ENCODE data around the gene MED15.
"Not testable (repeated sequence)": the region's sequence is repeated elsewhere in the genome, so short reads cannot be mapped to it uniquely, and the experiment has no call there.

MED15 gene

DNA sequence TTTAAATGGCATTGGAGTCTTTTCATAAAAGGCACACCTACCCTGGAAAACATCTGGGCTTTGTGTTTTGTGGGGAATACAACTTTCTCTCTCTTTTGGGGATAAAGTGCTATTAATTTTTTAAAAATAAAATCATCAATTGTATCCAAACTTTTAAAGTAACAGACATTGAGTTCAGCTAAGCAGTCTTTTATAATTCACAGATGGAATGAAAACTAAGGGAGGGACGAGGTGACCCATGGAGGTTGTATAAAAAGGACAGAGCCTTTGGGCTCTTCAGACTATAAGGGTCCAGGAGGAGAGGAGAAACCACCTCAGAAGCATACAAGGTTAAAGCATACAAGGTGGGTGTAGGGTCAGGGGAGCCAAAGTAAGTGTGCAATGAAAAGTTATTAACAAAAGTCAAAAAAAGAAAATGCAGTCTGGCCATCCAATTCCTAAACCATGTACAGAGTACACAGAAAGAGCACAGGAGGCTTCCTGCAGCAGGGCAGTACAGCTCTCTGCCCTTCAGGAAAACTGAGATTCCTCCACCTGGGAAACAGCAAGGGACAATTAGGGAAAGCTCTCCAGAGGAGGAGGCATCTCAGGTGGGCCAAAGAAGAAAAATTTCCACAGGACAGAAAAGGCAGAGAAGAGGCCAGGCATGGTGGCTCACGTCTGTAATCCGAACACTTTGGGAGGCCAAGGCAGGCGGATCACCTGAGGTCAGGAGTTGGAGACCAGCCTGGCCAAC lies 22.3 kb upstream of the MED15 start:
- no peak for DNase-seq

DNA sequence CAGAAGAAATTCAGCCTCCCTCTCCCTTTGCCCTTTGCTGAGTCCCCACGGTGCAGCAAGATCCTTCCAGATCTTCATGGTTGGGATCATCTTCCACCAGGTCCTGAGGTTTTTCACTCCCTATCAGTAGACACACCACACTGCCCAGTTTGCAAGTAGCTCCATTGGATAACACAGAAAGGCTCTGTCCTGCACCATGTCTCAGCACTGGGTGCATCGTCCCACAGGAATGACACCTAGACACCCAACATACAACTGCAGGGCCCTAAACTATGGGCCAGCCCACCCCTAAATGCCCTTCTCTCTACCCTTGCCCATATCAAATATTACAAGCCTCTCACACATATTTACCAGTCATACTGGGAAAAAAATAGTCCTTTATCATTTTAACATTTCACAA lies 21.2 kb upstream of the MED15 start:
- DNase-seq = no peak

DNA sequence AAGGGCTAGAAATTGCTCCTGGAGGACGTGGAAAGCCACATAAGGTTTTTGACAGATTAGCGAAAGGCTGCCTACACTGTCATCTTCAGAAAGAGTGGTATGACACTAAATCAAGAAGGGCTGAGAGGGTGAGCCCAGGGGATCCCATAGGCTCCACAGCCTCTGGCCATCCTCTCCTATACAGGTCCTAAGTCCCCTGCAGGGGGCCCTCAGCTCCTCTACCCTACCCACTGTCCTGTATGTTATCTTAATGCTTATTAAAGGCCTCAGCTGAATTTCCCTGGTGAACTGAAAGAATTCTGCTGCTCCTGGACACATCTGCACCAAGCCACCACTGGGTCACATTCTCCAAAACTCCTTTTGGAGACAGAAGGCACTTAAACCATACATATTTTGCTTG lies 19.7 kb upstream of the MED15 start:
- DNase-seq = no peak

DNA sequence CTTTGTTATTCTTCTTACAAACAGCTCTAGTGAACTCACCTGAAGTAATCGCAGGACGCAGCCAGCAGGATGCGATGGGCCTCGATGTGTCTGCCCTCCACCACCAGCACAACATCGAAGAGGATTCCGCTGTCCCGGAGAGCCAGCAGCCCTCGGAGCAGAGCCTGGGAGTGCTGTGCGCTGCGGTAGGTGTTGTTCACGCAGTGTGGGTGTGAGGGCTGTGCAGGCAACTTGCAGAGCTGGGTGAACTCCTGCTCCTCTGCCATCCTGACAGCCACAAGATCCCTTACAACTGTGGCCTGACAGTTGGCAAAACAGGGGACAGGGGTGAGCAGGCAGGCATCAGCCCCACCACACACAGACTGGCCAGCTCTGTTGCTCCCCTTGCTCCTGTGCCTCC lies 18.5 kb upstream of the MED15 start:
- DNase-seq = no peak

DNA sequence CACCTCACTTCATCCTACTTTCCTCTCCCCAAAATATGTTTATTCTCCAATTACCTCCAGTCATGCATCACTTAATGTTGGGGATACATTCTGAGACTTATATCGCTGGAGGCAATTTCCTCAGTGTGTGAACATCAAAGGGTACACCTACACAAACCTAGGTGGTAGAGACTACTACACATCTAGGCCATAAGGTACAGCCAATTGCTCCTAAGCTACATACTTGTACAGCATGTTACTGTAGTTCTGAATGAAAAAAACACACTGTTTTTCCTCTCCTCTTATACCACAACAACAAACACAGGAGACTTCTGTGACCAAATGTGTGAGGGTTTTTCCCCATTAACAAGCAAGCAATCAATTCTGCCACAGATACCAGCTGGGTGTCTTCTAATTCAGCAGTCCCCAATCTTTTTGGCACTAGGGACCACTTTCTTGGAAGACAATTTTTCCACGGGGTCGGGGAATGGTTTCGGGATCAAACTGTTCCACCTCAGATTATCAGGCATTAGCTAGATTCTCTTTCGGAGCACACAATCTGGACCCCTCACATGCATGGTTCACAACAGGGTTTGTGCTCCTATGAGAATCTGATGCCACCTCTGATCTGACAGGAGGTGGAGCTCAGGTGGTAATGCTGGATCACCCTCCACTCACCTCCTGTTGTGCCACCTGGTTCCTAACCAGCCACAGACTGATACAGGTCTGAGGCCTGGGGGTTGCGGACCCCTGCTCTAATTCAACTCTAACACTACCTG lies 17.0 kb upstream of the MED15 start:
- DNase-seq = no peak

DNA sequence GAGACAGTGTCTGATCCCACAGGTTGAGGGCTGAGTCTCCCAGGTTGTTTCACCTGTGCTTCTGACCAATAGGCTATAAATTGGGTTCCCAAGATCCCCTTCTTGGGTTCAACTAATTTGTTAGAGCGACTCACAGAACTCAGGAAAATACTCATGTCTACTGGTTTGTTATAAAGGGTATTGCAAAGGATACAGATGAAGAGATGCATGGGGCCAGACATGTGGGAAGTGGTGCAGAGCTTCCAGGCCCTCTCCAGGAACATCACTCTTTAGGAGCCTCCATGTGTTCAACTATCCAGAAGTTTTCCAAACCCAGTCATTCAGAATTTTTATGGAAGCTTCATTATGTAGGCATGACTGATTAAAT lies 16.5 kb upstream of the MED15 start:
- DNase-seq = no peak

DNA sequence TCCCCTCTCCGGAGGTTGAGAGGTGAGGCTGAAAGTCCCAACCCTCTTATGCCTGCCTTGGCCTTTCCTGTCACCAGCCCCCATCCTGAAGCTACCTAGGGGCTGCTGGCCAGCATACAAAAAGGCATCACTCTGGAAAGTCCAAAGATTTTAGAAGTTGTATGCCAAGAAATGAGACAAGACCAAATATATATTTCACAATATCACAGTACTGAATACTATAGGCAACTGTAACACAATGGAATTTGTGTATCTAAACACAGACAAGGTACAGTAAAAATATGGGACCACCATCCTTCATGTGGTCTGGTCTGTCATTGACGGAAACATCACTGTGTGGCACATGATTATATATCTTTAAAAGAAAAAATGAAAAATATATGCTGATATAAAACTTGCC lies 16.1 kb upstream of the MED15 start:
- no peak for DNase-seq

DNA sequence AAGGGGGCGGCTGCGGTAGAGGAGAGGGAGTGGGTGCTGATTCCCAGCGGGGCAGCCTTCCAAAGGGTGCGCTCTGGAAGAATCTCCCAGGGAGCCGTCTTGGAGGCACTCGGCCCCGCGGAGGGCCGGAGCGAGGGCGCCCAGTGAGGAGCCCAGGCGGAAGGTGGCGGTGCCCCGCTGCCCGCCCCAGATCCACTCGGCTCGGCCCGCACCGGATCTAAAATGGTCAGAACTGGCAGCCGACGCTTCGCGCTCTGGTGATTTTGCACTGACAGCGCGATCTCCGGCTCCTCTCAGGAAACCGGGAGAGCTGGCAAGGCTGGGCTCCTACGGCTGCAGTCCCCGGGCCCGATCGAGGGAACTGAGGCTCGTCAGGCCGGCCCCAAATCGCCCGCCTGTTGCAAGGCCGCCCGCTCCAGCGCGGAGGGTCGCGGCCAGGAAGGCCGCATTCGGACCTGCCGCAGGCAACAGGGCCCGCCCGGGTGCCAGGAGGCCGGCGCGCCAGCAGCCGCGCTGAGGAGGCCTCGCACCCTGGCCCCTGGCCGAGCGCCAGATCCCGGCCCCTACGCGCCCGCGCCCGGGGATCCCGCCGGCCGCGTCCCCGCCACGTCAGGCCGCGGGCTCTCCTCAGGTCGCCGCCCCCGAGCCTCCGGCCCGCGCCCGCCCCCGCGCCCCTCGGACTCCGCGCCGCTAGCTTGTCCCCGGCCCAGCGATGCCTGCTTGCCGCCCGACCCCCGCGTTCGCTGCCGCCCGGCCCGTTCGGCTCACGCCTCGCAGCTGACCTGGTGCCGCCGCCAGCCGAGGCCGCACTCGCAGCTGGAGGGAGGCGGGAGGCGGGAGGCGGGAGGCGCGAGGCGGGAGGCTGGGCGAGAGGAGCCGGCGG lies 12.2 kb upstream of the MED15 start, which contains the start of gene KLHL22:
Gene KLHL22, minus strand, starts transcription at position 818 of the 883 bp plus-strand sequence. CDS start 6,584 bp downstream, outside the sequence.
- DNase-seq = peak; percentile 36

DNA sequence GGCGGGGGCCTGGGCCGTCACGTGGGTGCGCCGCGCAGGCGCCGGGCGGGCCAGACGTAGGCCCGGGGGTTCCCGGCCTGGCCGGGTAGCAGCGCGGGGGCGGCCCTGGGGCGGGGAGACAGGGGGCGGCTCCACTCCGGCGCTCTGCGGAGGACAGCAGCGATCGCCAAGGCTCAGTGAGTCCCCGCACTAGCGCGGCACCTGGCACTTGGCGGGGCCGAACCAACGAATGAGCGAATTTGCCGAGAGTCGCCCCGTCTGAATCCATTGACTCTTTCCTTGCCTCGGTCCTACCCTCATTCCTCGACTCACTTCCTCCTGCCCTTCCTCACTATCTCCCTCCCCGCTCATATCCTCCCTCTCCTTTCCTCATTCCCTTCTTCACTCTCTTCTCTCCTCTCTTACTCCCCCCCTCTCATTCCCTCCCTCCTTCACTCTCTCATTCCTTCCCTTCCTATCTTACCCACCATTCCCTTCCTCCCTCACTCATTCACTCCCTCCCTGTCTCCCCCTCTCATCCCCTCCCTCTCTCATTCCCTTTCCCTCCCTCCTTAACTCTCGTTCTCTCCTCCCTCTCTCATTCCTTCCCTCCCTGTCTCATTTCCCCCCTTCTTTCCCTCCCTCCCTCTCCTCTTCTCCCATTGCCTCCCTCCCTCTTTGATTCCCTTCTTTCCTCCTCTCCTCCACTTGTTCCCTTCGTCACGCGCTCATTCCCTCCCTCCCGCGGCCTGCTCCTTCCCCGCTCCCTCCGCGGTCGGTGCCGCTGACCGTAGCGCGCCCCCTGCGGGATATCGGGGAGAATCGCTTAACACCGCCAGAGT lies 11.3 kb upstream of the MED15 start:
- DNase-seq = peak; percentile 86

DNA sequence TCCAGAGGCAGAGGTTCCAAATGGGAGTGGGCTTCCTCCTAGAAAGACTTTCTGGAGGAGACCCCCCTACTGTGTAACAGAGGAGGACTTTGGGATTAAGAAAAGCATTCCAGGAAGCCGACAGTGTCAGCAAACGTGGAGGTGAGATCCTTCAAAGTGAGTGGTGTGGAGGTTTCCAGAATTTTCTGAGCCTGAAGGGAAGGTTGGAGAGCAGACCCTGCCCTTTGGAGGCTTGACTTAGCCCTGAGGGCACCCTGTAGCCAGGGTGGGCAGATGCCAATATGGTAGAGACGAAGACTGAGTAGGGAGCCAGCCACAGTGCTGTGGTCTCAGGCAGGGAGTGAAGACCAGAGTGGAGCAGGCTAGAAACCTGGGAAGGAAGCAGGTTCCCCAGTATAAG lies 10.0 kb upstream of the MED15 start:
- no peak for DNase-seq

DNA sequence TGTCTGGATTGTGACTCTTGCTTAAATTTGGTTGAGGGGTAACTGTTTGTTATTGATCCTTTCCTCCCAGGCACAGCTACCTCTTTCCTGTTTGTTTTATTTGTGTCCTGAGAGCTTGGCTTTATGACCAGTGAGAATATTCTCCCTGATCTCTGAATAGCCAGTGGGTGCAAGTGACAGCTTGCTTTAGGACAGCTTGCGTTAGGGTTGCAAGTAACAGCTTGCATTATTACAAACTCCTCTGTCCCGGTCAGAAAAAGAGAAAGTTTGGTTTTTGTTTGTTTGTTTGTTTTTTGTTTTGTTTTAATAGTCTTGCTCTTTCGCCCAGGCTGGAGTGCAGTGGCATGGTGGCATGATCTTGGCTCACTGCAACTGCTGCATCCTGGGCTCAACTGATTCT lies 8.5 kb upstream of the MED15 start:
- no peak for DNase-seq

DNA sequence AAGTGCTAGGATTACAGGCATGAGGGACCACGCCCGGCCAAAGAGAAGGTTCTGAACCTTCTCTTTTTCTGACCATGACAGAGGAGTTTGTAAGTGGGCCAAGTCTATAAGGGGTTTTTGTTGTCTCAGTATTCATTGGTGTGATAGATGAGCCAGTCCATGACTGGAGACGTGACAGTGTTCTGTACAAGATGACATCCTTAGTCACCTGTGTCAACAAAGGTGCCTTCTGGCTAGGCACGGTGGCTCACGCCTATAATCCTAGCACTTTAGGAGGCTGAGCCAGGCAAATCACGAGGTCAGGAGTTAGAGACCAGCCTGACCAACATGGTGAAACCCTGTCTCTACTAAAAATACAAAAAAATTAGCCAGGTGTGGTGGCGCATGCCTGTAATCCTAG lies 7.6 kb upstream of the MED15 start:
- no peak for DNase-seq

DNA sequence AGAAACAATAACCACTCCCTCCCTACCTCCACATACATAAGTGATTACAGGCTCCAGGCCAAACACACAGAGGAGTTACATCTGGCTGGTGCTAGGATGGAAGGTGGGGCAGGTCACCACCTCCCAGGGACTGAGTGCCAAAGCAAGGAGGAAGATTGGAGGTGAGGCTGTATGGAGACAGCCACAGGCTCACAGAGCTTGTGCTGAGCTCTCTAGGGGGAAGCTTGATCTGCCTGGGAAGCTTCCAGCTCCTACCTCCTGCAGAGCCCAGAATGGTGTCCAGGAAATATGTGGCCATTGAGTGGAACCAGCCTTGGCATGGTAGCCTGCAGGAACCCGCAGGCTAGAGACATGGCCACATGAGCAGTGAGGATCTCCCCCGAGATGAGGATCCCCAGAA lies 3.6 kb upstream of the MED15 start:
- DNase-seq = peak; percentile 61

DNA sequence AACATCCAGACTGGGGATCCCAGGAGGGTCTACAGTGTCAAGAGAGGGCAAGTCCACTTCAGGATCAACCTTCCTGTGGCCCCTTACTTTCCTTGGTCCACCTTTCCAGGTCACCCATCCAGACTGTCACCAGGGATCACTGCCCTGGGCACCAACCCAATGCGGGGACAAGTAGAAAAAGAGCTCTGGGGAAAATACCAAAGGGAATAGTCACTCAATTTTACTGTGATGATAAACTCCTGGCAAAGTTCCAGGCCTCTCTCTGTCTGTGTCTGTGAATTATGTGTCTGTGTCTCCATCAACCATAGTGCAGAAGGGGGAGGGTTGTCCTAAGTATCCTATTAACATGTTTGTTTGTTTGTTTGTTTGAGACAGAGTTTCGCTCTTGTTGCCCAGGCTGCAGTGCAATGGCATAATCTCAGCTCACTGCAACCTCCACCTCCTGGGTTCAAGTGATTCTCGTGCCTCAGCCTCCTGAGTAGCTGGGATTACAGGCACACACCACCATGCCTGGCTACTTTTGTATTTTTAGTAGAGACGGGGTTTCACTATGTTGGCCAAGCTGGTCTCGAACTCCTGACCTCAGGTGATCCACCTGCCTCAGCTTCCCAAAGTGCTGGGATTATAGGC lies 3.0 kb upstream of the MED15 start:
- peak; percentile 85 for DNase-seq

DNA sequence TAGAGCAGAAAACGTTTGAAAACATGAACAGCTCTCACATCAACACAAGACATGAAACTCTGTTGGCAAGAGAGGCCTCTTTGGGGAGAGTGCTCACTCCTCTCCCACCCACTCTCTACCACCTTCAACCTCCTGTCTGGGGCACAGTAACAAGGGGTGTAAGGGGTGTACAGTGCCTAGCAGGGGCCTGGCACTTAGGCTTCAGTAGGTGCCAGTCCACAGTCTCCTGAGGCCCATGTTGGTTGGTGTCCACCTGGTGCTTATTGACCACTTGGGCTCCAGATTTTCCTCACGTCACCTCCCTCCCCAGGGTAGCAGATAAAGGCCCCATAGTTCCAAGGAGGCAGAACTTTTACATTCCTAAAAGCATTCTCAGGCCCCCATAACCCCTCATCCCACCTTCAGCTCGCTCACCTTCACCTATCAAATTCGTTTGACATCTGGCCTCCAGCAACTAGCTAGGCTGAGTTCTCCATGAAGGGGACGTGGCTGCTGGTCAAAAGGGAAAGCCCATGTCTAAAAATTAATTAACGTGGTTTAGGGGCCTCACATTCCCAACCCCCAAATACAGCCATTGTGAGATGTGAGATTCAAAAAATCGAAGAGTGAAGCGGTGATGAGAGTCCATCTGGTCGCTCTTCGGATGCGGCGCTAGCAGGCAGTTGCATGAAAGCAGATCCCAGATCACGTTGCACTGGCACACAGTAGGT lies 712 bp upstream of the MED15 start:
- DNase-seq = no peak

DNA sequence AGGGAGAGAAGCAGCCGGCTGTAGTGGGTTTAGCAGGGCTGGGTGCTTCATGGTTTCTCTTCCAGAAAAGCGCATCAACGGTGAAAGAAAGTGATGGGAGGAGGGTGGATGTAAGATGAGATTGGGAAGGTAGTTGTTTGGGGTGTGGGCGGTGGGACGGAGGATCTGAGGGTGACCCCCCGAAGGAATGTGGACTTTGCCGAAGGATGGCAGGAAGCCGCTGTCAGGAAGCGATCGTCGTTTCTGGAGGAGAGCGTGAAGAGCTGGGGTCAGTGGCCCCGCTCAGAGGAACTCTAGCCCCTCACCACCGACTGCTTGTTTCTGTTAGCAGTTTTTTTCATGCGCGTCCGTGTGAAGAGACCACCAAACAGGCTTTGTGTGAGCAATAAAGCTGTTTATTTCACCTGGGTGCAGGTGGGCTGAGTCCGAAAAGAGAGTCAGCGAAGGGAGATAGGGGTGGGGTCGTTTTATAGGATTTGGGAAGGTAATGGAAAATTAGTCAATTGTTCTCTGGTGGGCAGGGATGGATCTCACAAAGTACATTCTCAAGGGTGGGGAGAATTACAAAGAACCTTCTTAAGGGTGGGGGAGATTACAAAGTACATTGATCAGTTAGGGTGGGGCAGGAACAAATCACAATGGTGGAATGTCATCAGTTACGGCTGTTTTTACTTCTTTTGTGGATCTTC lies 801 bp downstream of the MED15 start:
- DNase-seq = not testable (repeated sequence)

DNA sequence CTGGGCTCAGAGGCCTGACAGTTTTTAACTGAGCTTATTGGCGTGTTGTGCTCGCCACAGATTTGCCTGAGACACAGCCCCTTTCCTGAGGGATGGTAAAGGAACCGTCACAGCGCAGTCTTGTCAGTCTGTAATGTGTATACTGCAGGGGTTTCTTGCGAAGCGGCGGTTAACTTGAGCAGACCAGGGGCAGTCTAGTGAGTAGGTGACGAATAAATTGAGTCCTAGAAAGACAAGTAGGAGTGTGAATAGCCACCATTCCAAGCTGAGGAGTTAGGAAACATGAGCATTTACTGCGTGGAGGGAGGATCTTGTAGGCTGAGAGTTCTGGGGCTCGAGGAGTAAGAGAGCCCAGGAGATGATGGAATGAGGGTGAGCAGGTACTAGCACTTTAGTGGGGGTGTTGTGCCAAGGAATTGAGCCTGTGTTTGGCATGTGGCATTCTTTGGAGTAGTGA lies 1.4 kb downstream of the MED15 start:
- DNase-seq = no peak

DNA sequence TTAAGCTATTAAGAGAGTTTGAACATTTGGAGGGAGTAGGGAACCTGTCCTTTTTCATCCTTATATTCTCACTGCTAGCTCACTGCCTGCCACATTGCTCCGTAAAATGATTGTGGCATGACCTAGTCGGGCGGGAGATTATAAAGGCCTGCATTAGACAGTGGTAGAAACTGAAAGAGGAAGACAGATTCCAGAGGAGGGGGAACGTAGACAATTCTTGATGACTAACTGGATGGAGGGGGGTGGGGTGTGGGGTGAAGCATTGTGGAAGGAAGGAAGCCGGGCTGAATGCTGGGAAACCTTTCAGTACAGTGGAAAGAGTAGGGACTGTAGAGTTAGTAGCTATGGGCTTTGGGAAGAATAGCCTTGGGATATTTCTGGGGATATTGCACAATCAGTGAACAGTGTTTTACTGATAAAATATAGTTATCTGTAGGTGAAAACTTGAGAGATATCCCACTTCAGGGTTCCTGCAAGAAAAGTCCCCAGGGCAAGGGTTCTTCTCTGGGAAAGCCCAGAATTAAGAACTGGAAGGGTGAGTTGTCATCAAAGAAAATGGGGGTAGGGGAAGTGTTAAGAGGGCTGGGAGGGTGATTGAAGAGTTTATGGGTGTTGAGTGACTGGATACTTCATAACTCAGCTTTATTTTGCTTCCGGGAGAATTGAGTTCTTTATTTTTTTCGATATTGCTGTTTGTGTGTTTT lies 2.1 kb downstream of the MED15 start:
- peak; percentile 95 for DNase-seq

DNA sequence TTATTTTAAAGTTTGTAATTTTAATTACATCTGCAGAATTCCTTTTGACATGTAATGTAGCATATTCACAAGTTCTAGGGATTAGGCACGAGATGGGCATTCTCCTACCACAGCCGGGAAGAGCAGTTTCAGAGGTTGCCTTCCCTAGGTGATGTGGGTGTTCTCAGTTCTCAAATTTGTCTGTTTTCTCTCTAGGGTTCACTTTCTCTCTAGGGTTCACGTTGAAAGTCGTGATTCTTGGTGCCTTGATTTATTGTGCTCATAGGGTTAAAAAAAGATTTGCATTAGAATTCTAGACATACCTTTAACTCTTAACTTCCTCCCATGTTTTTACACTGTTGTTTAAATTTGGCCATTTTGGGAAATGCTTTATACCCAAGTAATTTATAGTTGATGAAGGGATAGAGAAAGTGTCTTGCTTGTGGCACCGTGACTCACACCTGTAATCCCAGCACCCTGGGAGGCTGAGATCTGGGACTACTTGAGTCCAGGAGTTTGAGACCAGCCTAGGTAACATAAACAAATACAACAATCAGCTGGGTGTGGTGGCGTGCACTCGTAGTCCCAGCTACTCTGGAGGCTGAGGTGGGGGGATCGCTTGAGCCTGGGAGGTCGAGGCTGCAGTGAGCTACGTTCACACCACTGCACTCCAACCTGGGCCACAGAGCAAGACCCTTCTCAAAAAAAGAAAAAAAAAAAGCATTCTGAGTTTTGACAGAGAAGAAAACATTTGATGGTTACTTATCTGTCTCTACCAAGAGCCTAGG lies 3.6 kb downstream of the MED15 start:
- no peak for DNase-seq

All from fibroblast of upper back skin (primary cell).